ENCODE measurements around the gene SLC16A12. TPM values are rescaled to one million over a fixed set of nuclear protein-coding genes. Genes with fewer than 3 reads are reported as not detected.

The SLC16A12 gene
- total and polyA plus RNA-seq, 2 of the 13 experiments (the other 11 are each of a cell fraction or from before 2014, with no cell fraction given) = 0.02 TPM; not detected in 1

DNA sequence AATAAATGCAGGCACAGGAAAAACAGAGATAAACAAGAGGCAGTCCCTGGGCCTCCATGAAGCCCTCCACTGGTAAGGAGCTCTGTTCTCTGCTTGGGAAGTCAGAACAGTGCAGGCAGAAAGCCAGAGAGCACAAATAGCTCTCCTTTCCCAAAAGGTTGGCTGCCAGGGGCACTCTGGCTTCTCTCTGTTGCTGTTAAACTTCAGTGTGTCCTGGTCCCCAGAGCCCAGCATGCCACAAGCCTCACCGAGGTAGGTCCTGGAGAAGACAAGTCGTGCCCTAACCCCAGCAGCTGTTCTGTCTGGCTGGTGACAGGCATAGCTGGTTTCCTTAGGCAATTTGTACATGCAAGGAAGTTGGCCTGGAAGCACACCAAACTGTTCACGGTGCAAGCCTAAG is 17.3 kb downstream of the SLC16A12 start:
- Histone ChIP-seq H3K27me3 (ENCODE audit: control insufficient read depth in 1 of 2, insufficient read depth in 2 of 2, low read length in 2 of 2) (no peaks in the 10 kb centered on the region; a peak in 1 of 5 replicates), H3K9me3 (ENCODE audit: low read length) (no peaks in the 10 kb centered on the region), H3K9ac (ENCODE audit: insufficient read depth, low read depth, low read length) (no peak overlapping the region), H2AFZ (ENCODE audit: low read length) (no peak overlapping the region), H3K4me3 (replicated peaks in 1 of 3; ENCODE audit: insufficient read depth in 1 of 3, low read depth in 2 of 3, low read length in 3 of 3) (no peak overlapping the region), H3K36me3 (replicated peaks in 1 of 2; ENCODE audit: control insufficient read depth in 1 of 2, insufficient read depth in 2 of 2, low read length in 2 of 2) (no peaks in the 10 kb centered on the region), H3K4me2 (ENCODE audit: low read depth, low read length) (no peak overlapping the region), H4K20me1 (ENCODE audit: insufficient read depth, low read length) (no peaks in the 10 kb centered on the region), H3K79me2 (ENCODE audit: insufficient read depth, low read length) (no peaks in the 10 kb centered on the region), H3K27ac (ENCODE audit: extremely low read length, insufficient read depth, low read length) (no peak overlapping the region), H3K4me1 (ENCODE audit: insufficient read depth, low read length) (peaks cover 8% of the 10 kb centered on the region; the same call in 1 of the 2 replicates)
- no TSS peak for BruUV-seq (replicated peaks)
- ChIA-PET CTCF (ENCODE audit: low intra/inter-chr PET ratio, low total read pairs) (no interaction called here), POLR2A (no interaction called here)
- TF ChIP-seq PAX8 (CRISPR knock-in tag; IDR thresholded peaks at IDR 0.05; ENCODE audit: borderline replicate concordance) = no peak
- TF ChIP-seq HNRNPUL1 (IDR thresholded peaks at IDR 0.05; ENCODE audit: low read depth, low read length) = no peak
- TF ChIP-seq, protein P1, sequence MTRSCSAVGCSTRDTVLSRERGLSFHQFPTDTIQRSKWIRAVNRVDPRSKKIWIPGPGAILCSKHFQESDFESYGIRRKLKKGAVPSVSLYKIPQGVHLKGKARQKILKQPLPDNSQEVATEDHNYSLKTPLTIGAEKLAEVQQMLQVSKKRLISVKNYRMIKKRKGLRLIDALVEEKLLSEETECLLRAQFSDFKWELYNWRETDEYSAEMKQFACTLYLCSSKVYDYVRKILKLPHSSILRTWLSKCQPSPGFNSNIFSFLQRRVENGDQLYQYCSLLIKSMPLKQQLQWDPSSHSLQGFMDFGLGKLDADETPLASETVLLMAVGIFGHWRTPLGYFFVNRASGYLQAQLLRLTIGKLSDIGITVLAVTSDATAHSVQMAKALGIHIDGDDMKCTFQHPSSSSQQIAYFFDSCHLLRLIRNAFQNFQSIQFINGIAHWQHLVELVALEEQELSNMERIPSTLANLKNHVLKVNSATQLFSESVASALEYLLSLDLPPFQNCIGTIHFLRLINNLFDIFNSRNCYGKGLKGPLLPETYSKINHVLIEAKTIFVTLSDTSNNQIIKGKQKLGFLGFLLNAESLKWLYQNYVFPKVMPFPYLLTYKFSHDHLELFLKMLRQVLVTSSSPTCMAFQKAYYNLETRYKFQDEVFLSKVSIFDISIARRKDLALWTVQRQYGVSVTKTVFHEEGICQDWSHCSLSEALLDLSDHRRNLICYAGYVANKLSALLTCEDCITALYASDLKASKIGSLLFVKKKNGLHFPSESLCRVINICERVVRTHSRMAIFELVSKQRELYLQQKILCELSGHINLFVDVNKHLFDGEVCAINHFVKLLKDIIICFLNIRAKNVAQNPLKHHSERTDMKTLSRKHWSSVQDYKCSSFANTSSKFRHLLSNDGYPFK (CRISPR knock-in tag; IDR thresholded peaks at IDR 0.05; ENCODE audit: borderline replicate concordance) = no peak
- TF ChIP-seq ZNF75D (CRISPR knock-in tag; IDR thresholded peaks at IDR 0.05; ENCODE audit: borderline replicate concordance) = no peak
- no peak for TF ChIP-seq ZXDC (CRISPR knock-in tag; IDR thresholded peaks at IDR 0.05)
- TF ChIP-seq RCOR2 (CRISPR knock-in tag; IDR thresholded peaks at IDR 0.05) = no peak
- TF ChIP-seq ZKSCAN5 (CRISPR knock-in tag; IDR thresholded peaks at IDR 0.05) = no peak
- no peak for TF ChIP-seq KMT2A (CRISPR knock-in tag; IDR thresholded peaks at IDR 0.05)
- no peak for TF ChIP-seq ZNF549 (CRISPR knock-in tag; IDR thresholded peaks at IDR 0.05)
- TF ChIP-seq CAMTA2 (CRISPR knock-in tag; IDR thresholded peaks at IDR 0.05; ENCODE audit: borderline replicate concordance) = no peak
- no peak for TF ChIP-seq U2AF1 (optimal IDR thresholded peaks at IDR 0.05; ENCODE audit: low read depth, low read length)
- TF ChIP-seq KLF12 (CRISPR knock-in tag; IDR thresholded peaks at IDR 0.05; ENCODE audit: borderline replicate concordance) = no peak
- TF ChIP-seq, protein P2, sequence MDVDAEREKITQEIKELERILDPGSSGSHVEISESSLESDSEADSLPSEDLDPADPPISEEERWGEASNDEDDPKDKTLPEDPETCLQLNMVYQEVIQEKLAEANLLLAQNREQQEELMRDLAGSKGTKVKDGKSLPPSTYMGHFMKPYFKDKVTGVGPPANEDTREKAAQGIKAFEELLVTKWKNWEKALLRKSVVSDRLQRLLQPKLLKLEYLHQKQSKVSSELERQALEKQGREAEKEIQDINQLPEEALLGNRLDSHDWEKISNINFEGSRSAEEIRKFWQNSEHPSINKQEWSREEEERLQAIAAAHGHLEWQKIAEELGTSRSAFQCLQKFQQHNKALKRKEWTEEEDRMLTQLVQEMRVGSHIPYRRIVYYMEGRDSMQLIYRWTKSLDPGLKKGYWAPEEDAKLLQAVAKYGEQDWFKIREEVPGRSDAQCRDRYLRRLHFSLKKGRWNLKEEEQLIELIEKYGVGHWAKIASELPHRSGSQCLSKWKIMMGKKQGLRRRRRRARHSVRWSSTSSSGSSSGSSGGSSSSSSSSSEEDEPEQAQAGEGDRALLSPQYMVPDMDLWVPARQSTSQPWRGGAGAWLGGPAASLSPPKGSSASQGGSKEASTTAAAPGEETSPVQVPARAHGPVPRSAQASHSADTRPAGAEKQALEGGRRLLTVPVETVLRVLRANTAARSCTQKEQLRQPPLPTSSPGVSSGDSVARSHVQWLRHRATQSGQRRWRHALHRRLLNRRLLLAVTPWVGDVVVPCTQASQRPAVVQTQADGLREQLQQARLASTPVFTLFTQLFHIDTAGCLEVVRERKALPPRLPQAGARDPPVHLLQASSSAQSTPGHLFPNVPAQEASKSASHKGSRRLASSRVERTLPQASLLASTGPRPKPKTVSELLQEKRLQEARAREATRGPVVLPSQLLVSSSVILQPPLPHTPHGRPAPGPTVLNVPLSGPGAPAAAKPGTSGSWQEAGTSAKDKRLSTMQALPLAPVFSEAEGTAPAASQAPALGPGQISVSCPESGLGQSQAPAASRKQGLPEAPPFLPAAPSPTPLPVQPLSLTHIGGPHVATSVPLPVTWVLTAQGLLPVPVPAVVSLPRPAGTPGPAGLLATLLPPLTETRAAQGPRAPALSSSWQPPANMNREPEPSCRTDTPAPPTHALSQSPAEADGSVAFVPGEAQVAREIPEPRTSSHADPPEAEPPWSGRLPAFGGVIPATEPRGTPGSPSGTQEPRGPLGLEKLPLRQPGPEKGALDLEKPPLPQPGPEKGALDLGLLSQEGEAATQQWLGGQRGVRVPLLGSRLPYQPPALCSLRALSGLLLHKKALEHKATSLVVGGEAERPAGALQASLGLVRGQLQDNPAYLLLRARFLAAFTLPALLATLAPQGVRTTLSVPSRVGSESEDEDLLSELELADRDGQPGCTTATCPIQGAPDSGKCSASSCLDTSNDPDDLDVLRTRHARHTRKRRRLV (CRISPR knock-in tag; IDR thresholded peaks at IDR 0.05) = no peak
- no peak for TF ChIP-seq BRD4 (CRISPR knock-in tag; IDR thresholded peaks at IDR 0.05)
- in situ Hi-C loops (cut with HindIII; ENCODE audit: extremely low pct_ligation_motif_present, low pct_unique_long_range_greater_than_20kb) = no loop called here
- 12% methylated on average over 2 of the region's 3 CpGs for WGBS (ENCODE audit: low lambda C conversion rate)
- intact Hi-C loops (cut with micrococcal nuclease; ENCODE audit: unreplicated experiment) = no loop called here
- ATAC-seq (no peak), FAIRE-seq (no peak), DNase-seq (ENCODE audit: low spot score) (no peak)
